Activated T-cell treated with anti-CD3 and anti-CD28 coated beads, Interleukin-2, amount 50 U/mL, for 24 hours (primary cell): Measurements from ENCODE around the gene INSM2.

Experiments
- DNase-seq: peaks from one replicate; pipeline ENCODE4 v3.0.0-alpha.2; 2020
- H3K27ac Mint-ChIP-seq: 2 replicates; pipeline ENCODE4 v1.8.0; 2020; ENCODE audit warnings: mild to moderate bottlenecking, mixed read lengths
- H3K27me3 Mint-ChIP-seq: 2 replicates; pipeline ENCODE4 v1.8.0; 2020; ENCODE audit warnings: mixed read lengths
- H3K36me3 Mint-ChIP-seq: 2 replicates; pipeline ENCODE4 v1.8.0; 2020; ENCODE audit warnings: low read depth, mixed read lengths
- H3K4me1 Mint-ChIP-seq: 2 replicates; pipeline ENCODE4 v1.8.0; 2020; ENCODE audit warnings: low read depth, mixed read lengths
- H3K4me3 Mint-ChIP-seq: 2 replicates; pipeline ENCODE4 v1.8.0; 2020; ENCODE audit warnings: mild to moderate bottlenecking, moderate library complexity, mixed read lengths
- H3K9me3 Mint-ChIP-seq: 2 replicates; pipeline ENCODE4 v1.8.0; 2020; ENCODE audit warnings: mixed read lengths

The INSM2 gene

GRCh38 chr14:35532783-35533356 lies 1.1 kb upstream of the INSM2 start:
- no peaks in the 10 kb centered on the region for H3K9me3 Mint-ChIP-seq
- H3K27ac Mint-ChIP-seq: no peak overlapping the region
- H3K4me1 Mint-ChIP-seq: peaks cover 14% of the 10 kb centered on the region
- DNase-seq: no peak
- peaks cover 75% of the 10 kb centered on the region for H3K27me3 Mint-ChIP-seq
- H3K4me3 Mint-ChIP-seq: peak overlapping the region; percentile 72
- H3K36me3 Mint-ChIP-seq: peaks cover under 1% of the 10 kb centered on the region

DNA sequence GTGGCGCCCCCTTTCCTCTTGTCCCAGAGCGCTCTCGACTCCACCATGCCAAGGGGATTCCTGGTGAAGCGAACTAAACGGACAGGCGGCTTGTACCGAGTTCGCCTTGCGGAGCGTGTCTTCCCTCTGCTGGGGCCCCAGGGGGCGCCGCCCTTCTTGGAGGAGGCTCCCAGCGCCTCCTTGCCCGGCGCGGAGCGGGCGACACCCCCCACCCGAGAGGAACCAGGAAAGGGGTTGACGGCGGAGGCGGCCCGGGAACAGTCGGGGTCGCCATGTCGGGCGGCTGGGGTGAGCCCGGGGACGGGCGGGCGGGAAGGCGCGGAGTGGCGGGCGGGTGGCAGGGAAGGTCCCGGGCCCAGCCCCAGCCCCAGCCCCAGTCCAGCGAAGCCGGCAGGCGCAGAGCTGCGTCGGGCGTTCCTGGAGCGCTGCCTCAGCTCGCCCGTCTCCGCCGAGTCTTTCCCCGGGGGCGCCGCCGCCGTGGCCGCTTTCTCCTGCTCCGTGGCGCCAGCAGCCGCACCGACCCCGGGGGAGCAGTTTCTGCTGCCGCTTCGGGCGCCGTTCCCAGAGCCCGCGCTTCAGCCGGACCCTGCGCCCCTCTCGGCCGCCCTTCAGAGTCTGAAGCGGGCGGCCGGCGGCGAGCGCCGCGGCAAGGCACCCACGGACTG lies 376 bp downstream of the INSM2 start:
- Mint-ChIP-seq H3K27me3 (peaks cover 60% of the 10 kb centered on the region), H3K27ac (no peak overlapping the region), H3K36me3 (peaks cover 5% of the 10 kb centered on the region), H3K4me3 (peak overlapping the region; percentile 72), H3K4me1 (peaks cover 14% of the 10 kb centered on the region), H3K9me3 (no peaks in the 10 kb centered on the region)
- no peak for DNase-seq

GRCh38 chr14:35534873-35535482 lies 1.0 kb downstream of the INSM2 start:
- DNase-seq: peak; percentile 83
- peak overlapping the region; percentile 72 for H3K4me3 Mint-ChIP-seq

DNA sequence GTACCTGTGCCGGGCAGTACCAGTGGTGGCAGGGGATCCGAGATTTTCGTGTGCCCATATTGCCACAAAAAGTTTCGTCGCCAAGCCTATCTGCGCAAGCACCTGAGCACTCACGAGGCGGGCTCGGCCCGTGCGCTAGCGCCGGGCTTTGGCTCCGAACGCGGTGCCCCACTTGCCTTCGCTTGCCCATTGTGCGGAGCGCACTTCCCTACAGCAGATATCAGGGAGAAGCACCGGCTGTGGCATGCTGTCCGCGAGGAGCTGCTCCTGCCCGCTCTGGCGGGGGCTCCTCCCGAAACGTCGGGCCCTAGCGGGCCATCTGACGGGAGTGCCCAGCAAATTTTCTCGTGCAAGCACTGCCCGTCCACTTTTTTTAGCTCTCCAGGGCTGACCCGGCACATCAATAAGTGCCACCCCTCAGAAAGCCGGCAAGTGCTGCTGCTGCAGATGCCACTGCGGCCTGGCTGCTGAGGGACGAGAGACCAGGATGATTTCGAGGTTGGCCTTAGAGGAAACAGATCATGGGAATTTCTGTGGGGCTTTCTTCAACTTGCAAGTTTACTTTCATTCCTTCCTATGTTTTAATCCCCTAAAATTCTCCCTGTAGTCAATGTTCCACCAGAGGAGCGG lies 1.6 kb downstream of the INSM2 start:
- DNase-seq: no peak
- Mint-ChIP-seq H3K36me3 (peaks cover 14% of the 10 kb centered on the region), H3K4me3 (peak overlapping the region; percentile 72), H3K9me3 (no peaks in the 10 kb centered on the region), H3K4me1 (peaks cover 14% of the 10 kb centered on the region), H3K27ac (no peak overlapping the region), H3K27me3 (peaks cover 52% of the 10 kb centered on the region)

More at GRCh38 chr14:35534873-35535482, 1.0 kb downstream of the INSM2 start:
- peaks cover 11% of the 10 kb centered on the region for H3K36me3 Mint-ChIP-seq
- H3K27ac Mint-ChIP-seq: no peak overlapping the region
- H3K4me1 Mint-ChIP-seq: peaks cover 14% of the 10 kb centered on the region
- H3K27me3 Mint-ChIP-seq: peaks cover 56% of the 10 kb centered on the region
- H3K9me3 Mint-ChIP-seq: no peaks in the 10 kb centered on the region

GRCh38 chr14:35539969-35540368 lies 6.0 kb downstream of the INSM2 start:
- peaks cover 23% of the 10 kb centered on the region for H3K36me3 Mint-ChIP-seq
- no peak overlapping the region for H3K27ac Mint-ChIP-seq

DNA sequence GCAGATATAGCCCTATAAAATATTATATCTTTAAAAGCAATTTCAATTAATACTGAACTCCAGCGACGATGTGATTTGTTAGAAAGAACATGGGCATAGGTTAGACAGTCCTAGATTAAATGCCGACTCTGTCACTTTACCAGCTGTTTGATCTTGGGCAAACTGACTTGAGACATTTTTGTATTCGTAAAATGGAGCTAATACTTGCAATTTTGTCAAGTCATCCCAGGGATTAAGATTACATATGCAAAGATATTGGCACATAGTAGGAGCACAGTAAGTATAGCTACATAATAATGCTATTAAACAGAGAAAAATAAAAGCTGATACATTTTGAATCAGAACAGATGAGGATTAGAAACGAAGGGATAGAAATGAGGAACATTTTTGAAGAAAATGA lies 9.0 kb downstream of the INSM2 start:
- Mint-ChIP-seq H3K4me1 (no peaks in the 10 kb centered on the region), H3K9me3 (no peaks in the 10 kb centered on the region), H3K36me3 (peaks cover 24% of the 10 kb centered on the region), H3K27ac (no peak overlapping the region), H3K27me3 (no peaks in the 10 kb centered on the region), H3K4me3 (no peak overlapping the region)
- DNase-seq: no peak

More at GRCh38 chr14:35539969-35540368, 6.0 kb downstream of the INSM2 start:
- DNase-seq: no peak
- Mint-ChIP-seq H3K4me1 (peaks cover 5% of the 10 kb centered on the region), H3K9me3 (no peaks in the 10 kb centered on the region), H3K4me3 (no peak overlapping the region), H3K27me3 (peaks cover 21% of the 10 kb centered on the region)

- Mint-ChIP-seq H3K27me3 (no peaks in the 10 kb centered on the region), H3K4me1 (no peaks in the 10 kb centered on the region), H3K36me3 (peaks cover 14% of the 10 kb centered on the region), H3K9me3 (no peaks in the 10 kb centered on the region), H3K4me3 (no peak overlapping the region), H3K27ac (no peak overlapping the region)
- no peak for DNase-seq
Observed at GRCh38 chr14:35549551-35549950, 15.6 kb downstream of the INSM2 start.

- no peak for DNase-seq
- no peaks in the 10 kb centered on the region for H3K27me3 Mint-ChIP-seq
- H3K4me1 Mint-ChIP-seq: no peaks in the 10 kb centered on the region
- H3K4me3 Mint-ChIP-seq: no peak overlapping the region
- peaks cover 14% of the 10 kb centered on the region for H3K36me3 Mint-ChIP-seq
- H3K27ac Mint-ChIP-seq: no peak overlapping the region
- H3K9me3 Mint-ChIP-seq: no peaks in the 10 kb centered on the region
Observed at GRCh38 chr14:35551081-35551480, 17.1 kb downstream of the INSM2 start.

DNA sequence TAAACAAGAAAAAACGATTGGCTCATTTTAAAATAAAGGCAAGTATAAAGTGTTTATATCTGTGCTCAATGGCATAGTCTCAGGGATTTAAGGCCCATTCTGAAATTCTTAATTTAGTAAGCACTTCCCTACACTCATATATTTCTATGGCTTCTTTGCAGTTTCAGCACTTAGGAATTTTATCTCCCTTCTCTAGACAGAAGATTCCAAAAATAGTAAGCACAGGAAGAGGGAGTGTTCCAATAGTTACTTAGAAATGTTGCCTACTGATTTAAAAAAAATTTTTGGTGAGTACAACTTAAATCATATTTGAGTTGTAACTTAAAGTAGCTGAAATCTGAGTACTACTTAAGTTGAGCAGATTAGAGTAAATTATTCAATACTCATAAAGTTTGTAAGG lies 19.8 kb downstream of the INSM2 start:
- no peak for DNase-seq

DNA sequence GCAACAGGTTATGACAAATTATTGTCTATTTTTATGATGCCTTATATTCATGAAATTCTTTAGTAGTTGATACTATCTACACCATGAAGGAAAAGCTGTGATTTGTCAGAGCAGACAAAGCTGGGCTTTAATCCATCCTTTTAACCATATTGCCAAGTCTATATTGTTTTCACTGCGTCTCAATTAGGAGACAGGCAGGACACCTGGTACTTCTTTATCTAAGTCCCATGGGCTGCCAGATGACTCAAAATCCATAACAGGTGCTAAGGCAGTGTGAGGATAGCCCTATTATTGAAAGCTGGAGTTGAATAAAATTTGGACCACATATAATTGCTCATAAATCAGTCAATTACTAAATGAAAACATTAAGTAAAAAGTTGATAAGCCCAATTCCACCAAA lies 22.6 kb downstream of the INSM2 start:
- Mint-ChIP-seq H3K4me3 (no peak overlapping the region), H3K27ac (no peak overlapping the region), H3K36me3 (peaks cover 4% of the 10 kb centered on the region), H3K27me3 (no peaks in the 10 kb centered on the region), H3K9me3 (no peaks in the 10 kb centered on the region), H3K4me1 (no peaks in the 10 kb centered on the region)
- DNase-seq: no peak

More for the DNA sequence above, 19.8 kb downstream of the INSM2 start:
- no peaks in the 10 kb centered on the region for H3K27me3 Mint-ChIP-seq
- no peak overlapping the region for H3K27ac Mint-ChIP-seq
- H3K4me3 Mint-ChIP-seq: no peak overlapping the region
- H3K4me1 Mint-ChIP-seq: no peaks in the 10 kb centered on the region
- peaks cover 4% of the 10 kb centered on the region for H3K36me3 Mint-ChIP-seq
- no peaks in the 10 kb centered on the region for H3K9me3 Mint-ChIP-seq

DNA sequence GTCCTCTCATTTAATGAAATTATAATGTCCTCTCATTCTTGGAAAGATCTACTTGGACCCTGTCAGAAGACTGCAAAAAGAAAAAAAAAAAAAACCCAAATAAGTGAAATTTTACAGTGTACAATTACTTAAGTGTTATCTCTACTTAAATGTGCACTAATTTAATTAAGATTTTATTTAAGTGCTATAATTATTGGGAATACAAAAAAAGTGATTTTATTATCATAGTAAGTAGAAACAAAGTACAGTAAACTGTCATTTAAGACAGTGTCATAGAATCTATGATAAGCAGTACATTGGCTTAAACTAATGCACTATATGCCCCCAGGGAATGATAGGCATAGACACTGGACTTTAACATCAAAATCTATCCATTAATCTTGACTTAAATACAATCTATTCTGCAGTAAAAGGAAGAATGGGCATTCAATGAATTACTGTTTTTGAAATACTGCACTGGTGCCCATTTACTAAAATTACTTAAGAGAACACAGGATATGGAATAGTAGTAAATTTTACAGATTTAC lies 23.3 kb downstream of the INSM2 start:
- Mint-ChIP-seq H3K27ac (no peak overlapping the region), H3K36me3 (peaks cover 4% of the 10 kb centered on the region), H3K9me3 (no peaks in the 10 kb centered on the region), H3K27me3 (no peaks in the 10 kb centered on the region), H3K4me1 (no peaks in the 10 kb centered on the region), H3K4me3 (no peak overlapping the region)
- no peak for DNase-seq

DNA sequence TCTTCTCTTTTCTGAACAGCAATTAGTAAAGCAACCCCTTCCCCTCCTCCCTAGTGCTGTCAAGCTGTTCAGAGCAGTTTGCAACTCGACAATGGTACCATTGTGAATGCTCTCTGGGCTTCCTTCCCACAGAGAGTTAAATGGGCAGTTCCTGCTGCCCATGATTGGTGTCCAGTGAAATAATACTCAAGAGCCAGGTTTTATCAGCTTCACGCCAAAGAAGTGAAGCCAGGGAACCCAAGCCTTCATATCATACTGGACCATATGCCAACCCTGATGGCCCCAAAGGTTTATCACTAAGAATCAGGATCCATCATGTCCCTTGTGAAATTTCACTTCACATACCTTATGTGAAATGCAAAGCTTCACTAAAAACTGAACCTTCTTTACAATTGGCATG lies 24.7 kb downstream of the INSM2 start:
- DNase-seq: no peak
- no peak overlapping the region for H3K27ac Mint-ChIP-seq
- H3K36me3 Mint-ChIP-seq: peaks cover 9% of the 10 kb centered on the region
- H3K4me1 Mint-ChIP-seq: no peaks in the 10 kb centered on the region
- H3K9me3 Mint-ChIP-seq: no peaks in the 10 kb centered on the region
- no peak overlapping the region for H3K4me3 Mint-ChIP-seq
- H3K27me3 Mint-ChIP-seq: no peaks in the 10 kb centered on the region

- no peaks in the 10 kb centered on the region for H3K9me3 Mint-ChIP-seq
- H3K36me3 Mint-ChIP-seq: peaks cover 38% of the 10 kb centered on the region
- DNase-seq: no peak
- H3K27me3 Mint-ChIP-seq: no peaks in the 10 kb centered on the region
- H3K4me3 Mint-ChIP-seq: no peak overlapping the region
- H3K4me1 Mint-ChIP-seq: no peaks in the 10 kb centered on the region
- no peak overlapping the region for H3K27ac Mint-ChIP-seq
Observed at GRCh38 chr14:35565871-35566464, 32.0 kb downstream of the INSM2 start.

GRCh38 chr14:35571598-35571997 lies 37.6 kb downstream of the INSM2 start:
- Mint-ChIP-seq H3K27ac (no peak overlapping the region), H3K27me3 (no peaks in the 10 kb centered on the region), H3K4me1 (no peaks in the 10 kb centered on the region), H3K4me3 (no peak overlapping the region), H3K36me3 (peaks cover 41% of the 10 kb centered on the region), H3K9me3 (no peaks in the 10 kb centered on the region)
- DNase-seq: no peak
